Lower leg skin (tissue), 4 donors: ENCODE data around the gene RAVER2. TPM values are rescaled to one million over a fixed set of nuclear protein-coding genes. Genes with fewer than 3 reads are reported as not detected.
"Not testable (repeated sequence)": the region's sequence is repeated elsewhere in the genome, so short reads cannot be mapped to it uniquely, and the experiment has no call there.

Experiments used
- DNase-seq, 2 donors: peaks; one replicate each; pipeline ENCODE4 v3.0.0-alpha.2; 2019; ENCODE audit warnings: low spot score in 2 of 2
- H3K4me3 ChIP-seq: fragments of 200-600 bp; sonication (generic); 2 replicates; pipeline ENCODE4 v1.5.1; 2017; ENCODE audit warnings: mild to moderate bottlenecking, low read depth; ENCODE audit not compliant: poor library complexity, severe bottlenecking
- CTCF ChIP-seq, 3 donors: fragments of 450-650 bp; IDR thresholded peaks; one replicate each; pipeline ENCODE4 v1.5.1; 2016; ENCODE audit warnings: antibody characterized with exemption in 3 of 3, mild to moderate bottlenecking in 3 of 3, moderate library complexity in 2 of 3
- POLR2A ChIP-seq, 2 donors: fragments of 450-650 bp; IDR thresholded peaks; one replicate each; pipeline ENCODE4 v1.6.1; 2016 to 2017; ENCODE audit warnings: antibody characterized with exemption in 2 of 2, mild to moderate bottlenecking in 1 of 2, moderate library complexity in 1 of 2
- WGBS, 2 donors: methylation state at CpG; one replicate each; pipeline ENCODE4 v1.1.5; 2018; 5-methylcytosine and 5-hydroxymethylcytosine counted together
- intact Hi-C: fragments of 100-400 bp; cut with DNase I; formaldehyde crosslinking; loops from one replicate; pipeline ENCODE4 v1.15.0; 2023; ENCODE audit warnings: low total_unique reads
- total RNA-seq, 4 donors: library from RNA; depleted of rRNA; stranded (reverse); fragments of >200 nt; gene quantifications; one replicate each; pipeline ENCODE4 v1.1.0, GENCODE V29; 2016

Gene RAVER2
- total RNA-seq, 4 donors from 2014 or later, result 6.6 to 11.9 (median 8.4) TPM

GRCh38 chr1:64765012-64765411, 20.1 kb downstream of the RAVER2 start:
- intact Hi-C loops, result no loop called here
- 66 to 67% methylated on average over 1 of the region's 1 CpG for WGBS, 2 donors
- TF ChIP-seq CTCF (IDR thresholded peaks at IDR 0.05) (no peak), POLR2A (IDR thresholded peaks at IDR 0.05) (no peak)
- no peak for DNase-seq
- no peak overlapping the region for H3K4me3 ChIP-seq

GRCh38 chr1:64765826-64766225, 21.0 kb downstream of the RAVER2 start:
- H3K4me3 ChIP-seq, result no peak overlapping the region
- no peak for DNase-seq
- TF ChIP-seq POLR2A (IDR thresholded peaks at IDR 0.05), result no peak
- intact Hi-C loops, result no loop called here
- WGBS, 2 donors, result 60 to 72% methylated on average over 2 of the region's 2 CpGs

GRCh38 chr1:64766429-64766828, 21.6 kb downstream of the RAVER2 start:
- no peak for DNase-seq
- TF ChIP-seq POLR2A (IDR thresholded peaks at IDR 0.05) (no peak), CTCF (IDR thresholded peaks at IDR 0.05) (no peak)
- 86 to 89% methylated on average over 3 of the region's 3 CpGs for WGBS, 2 donors
- intact Hi-C loops, result no loop called here
- H3K4me3 ChIP-seq, result no peak overlapping the region

- no peak overlapping the region for H3K4me3 ChIP-seq
- DNase-seq, result no peak
- no peak for TF ChIP-seq CTCF (IDR thresholded peaks at IDR 0.05)
- TF ChIP-seq POLR2A (IDR thresholded peaks at IDR 0.05), result no peak
- intact Hi-C loops, result no loop called here
- 52 to 72% methylated on average over 1 of the region's 1 CpG for WGBS, 2 donors
These were observed 24.6 kb downstream of the RAVER2 start for GRCh38 chr1:64769482-64769881.

- intact Hi-C loops, result no loop called here
- no peak overlapping the region for H3K4me3 ChIP-seq
- no peak for TF ChIP-seq POLR2A (IDR thresholded peaks at IDR 0.05)
- no peak for TF ChIP-seq CTCF (IDR thresholded peaks at IDR 0.05)
- WGBS, 2 donors, result 98 to 99% methylated on average over 2 of the region's 2 CpGs
- no peak for DNase-seq
These were observed 25.1 kb downstream of the RAVER2 start for GRCh38 chr1:64769971-64770370.

GRCh38 chr1:64773306-64773705, 28.4 kb downstream of the RAVER2 start:
- intact Hi-C loops, H3K4me3 ChIP-seq, DNase-seq: not testable (repeated sequence)
- 90 to 98% methylated on average over 3 of the region's 3 CpGs for WGBS, 2 donors

- intact Hi-C loops, result no loop called here
- no peak for TF ChIP-seq POLR2A (IDR thresholded peaks at IDR 0.05)
- TF ChIP-seq CTCF (IDR thresholded peaks at IDR 0.05), result no peak
- DNase-seq, result no peak
- no peak overlapping the region for H3K4me3 ChIP-seq
- WGBS, 2 donors, result 80 to 84% methylated on average over 3 of the region's 3 CpGs
These were observed 30.2 kb downstream of the RAVER2 start for GRCh38 chr1:64775113-64775512.

GRCh38 chr1:64782044-64782443, 37.2 kb downstream of the RAVER2 start:
- intact Hi-C loops, H3K4me3 ChIP-seq, DNase-seq: not testable (repeated sequence)
- 90 to 94% methylated on average over 6 of the region's 6 CpGs for WGBS, 2 donors

- H3K4me3 ChIP-seq, DNase-seq, intact Hi-C loops: not testable (repeated sequence)
- 96 to 97% methylated on average over 5 of the region's 5 CpGs for whole genome bisulfite sequencing, 2 donors
These were observed 38.0 kb downstream of the RAVER2 start for GRCh38 chr1:64782848-64783247.
